ENCODE results near the gene USP33.
A peak's percentile ranks its signal among the peaks of the same experiment; 100 is the strongest.
"Not testable (repeated sequence)": the region's sequence is repeated elsewhere in the genome, so short reads cannot be mapped to it uniquely, and the experiment has no call there.

Gene USP33

GRCh38 chr1:77759071-77760028 lies at the start of gene USP33:
Gene USP33 (minus strand): TSS chr1:77759852. CDS start chr1:77741697, 18,155 bp downstream.
- peak; percentile 53 for DNase-seq

GRCh38 chr1:77803371-77803770 lies 43.7 kb upstream of the USP33 start:
- no peak for DNase-seq

GRCh38 chr1:77802026-77802425 lies 42.4 kb upstream of the USP33 start:
- no peak for DNase-seq

GRCh38 chr1:77797991-77798390 lies 38.3 kb upstream of the USP33 start:
- DNase-seq, result no peak

GRCh38 chr1:77796695-77797405 lies 37.2 kb upstream of the USP33 start:
- DNase-seq, result no peak

GRCh38 chr1:77794550-77794949 lies 34.9 kb upstream of the USP33 start:
- DNase-seq, result no peak

- DNase-seq, result not testable (repeated sequence)
These were observed 26.6 kb upstream of the USP33 start for GRCh38 chr1:77786093-77786741.

GRCh38 chr1:77783141-77783540 lies 23.5 kb upstream of the USP33 start:
- DNase-seq, result no peak

GRCh38 chr1:77781683-77782082 lies 22.0 kb upstream of the USP33 start:
- no peak for DNase-seq

- DNase-seq, result peak; percentile 70
These were observed 20.1 kb upstream of the USP33 start, which contains the start of gene MIGA1 for GRCh38 chr1:77779529-77780281. Gene MIGA1 (plus strand): TSS chr1:77779649. CDS start chr1:77783253, 3,604 bp downstream.

- DNase-seq, result no peak
These were observed 16.5 kb upstream of the USP33 start for GRCh38 chr1:77776007-77776700.

- no peak for DNase-seq
These were observed 8.4 kb upstream of the USP33 start for GRCh38 chr1:77768006-77768405.

- DNase-seq, result no peak
These were observed 2.4 kb upstream of the USP33 start for GRCh38 chr1:77762072-77762476.

GRCh38 chr1:77757603-77758002 lies 2.0 kb downstream of the USP33 start:
- no peak for DNase-seq

- DNase-seq, result no peak
These were observed 2.5 kb downstream of the USP33 start for GRCh38 chr1:77757066-77757584.

GRCh38 chr1:77756052-77756754 lies 3.4 kb downstream of the USP33 start:
- DNase-seq, result no peak

- not testable (repeated sequence) for DNase-seq
These were observed 10.2 kb downstream of the USP33 start for GRCh38 chr1:77749489-77749888.

- no peak for DNase-seq
These were observed 15.1 kb downstream of the USP33 start for GRCh38 chr1:77744576-77744975.

- no peak for DNase-seq
These were observed 17.6 kb downstream of the USP33 start for GRCh38 chr1:77742011-77742555.

- DNase-seq, result no peak
These were observed 18.3 kb downstream of the USP33 start for GRCh38 chr1:77741316-77741715.

GRCh38 chr1:77739235-77739634 lies 20.4 kb downstream of the USP33 start:
- no peak for DNase-seq

Measured in NCI-H1694 treated with DMSO at 0.1 percent for 48 hours (cell line).